PC-9 (cell line): ENCODE data around the gene QTRT2. TPM values are rescaled to one million over a fixed set of nuclear protein-coding genes. Genes with fewer than 3 reads are reported as not detected.

Experiments used
- Bru-seq: library from RNA; stranded (reverse); fragments of 400-500 nt; gene quantifications from one replicate; lab custom pipeline; 2021; lab: Mats Ljungman, UMichigan
- BruChase-seq, 2 experiments: library from RNA; stranded (reverse); fragments of 400-500 nt; gene quantifications; one replicate each; lab custom pipeline; 2021; lab: Mats Ljungman, UMichigan
- BruUV-seq: library from RNA; stranded (reverse); fragments of 400-500 nt; replicated peaks from 2 replicates; lab custom pipeline; 2021; lab: Mats Ljungman, UMichigan
- CTCF ChIA-PET: fragments of 300-600 bp; sonication (Branson Sonifier 250); formaldehyde crosslinking; loops from one replicate; lab custom pipeline; 2022; ENCODE audit warnings: antibody characterized with exemption; lab: Charles Lee
- POLR2A ChIA-PET: fragments of 300-600 bp; sonication (Branson Sonifier 250); formaldehyde crosslinking; loops from one replicate; lab custom pipeline; 2022; ENCODE audit warnings: antibody characterized with exemption; ENCODE audit not compliant: unreplicated experiment; lab: Charles Lee
- DNase-seq, 2 experiments: peaks; one replicate each; pipeline versions ENCODE4 v3.0.0 to v3.0.0-alpha.2; 2015 to 2022; ENCODE audit warnings: mixed read lengths in 1 of 2
- H2AFZ ChIP-seq: fragments of 200-600 bp; sonication (generic); 2 replicates; pipeline ENCODE4 v1.8.1; 2017; ENCODE audit warnings: antibody characterized with exemption
- H3F3A ChIP-seq: fragments of 200-600 bp; sonication (generic); 2 replicates; pipeline ENCODE4 v1.8.1; 2017; ENCODE audit warnings: antibody characterized with exemption, mild to moderate bottlenecking, low read depth; ENCODE audit not compliant: insufficient read depth
- H3K27ac ChIP-seq: fragments of 200-600 bp; sonication (generic); 2 replicates; pipeline ENCODE4 v1.6.1; 2016; ENCODE audit warnings: mixed run types
- H3K27me3 ChIP-seq: fragments of 200-600 bp; sonication (generic); 2 replicates; pipeline ENCODE4 v1.6.1; 2016; ENCODE audit warnings: low read depth, mixed run types; ENCODE audit not compliant: insufficient read depth
- H3K36me3 ChIP-seq: fragments of 200-600 bp; sonication (generic); 2 replicates; pipeline ENCODE4 v1.6.1; 2016; ENCODE audit warnings: low read depth, mixed run types
- H3K4me1 ChIP-seq: fragments of 200-600 bp; sonication (generic); replicated peaks from 2 replicates; pipeline ENCODE4 v1.6.1; 2016; ENCODE audit warnings: mixed run types; ENCODE audit not compliant: insufficient read depth
- H3K4me2 ChIP-seq: fragments of 200-600 bp; sonication (generic); 2 replicates; pipeline ENCODE4 v1.6.1; 2017; ENCODE audit warnings: mixed run types
- H3K4me3 ChIP-seq: fragments of 200-600 bp; sonication (generic); 2 replicates; pipeline ENCODE4 v1.6.1; 2016; ENCODE audit warnings: mixed run types
- H3K79me2 ChIP-seq: fragments of 200-600 bp; sonication (generic); 2 replicates; pipeline ENCODE4 v1.6.1; 2017; ENCODE audit warnings: low read depth, mixed run types
- H3K9me2 ChIP-seq: fragments of 200-600 bp; sonication (generic); 2 replicates; pipeline ENCODE4 v1.8.1; 2017; ENCODE audit warnings: mild to moderate bottlenecking; ENCODE audit not compliant: insufficient read depth
- H3K9me3 ChIP-seq: fragments of 200-600 bp; sonication (generic); 2 replicates; pipeline ENCODE4 v1.8.1; 2016; ENCODE audit warnings: low read depth; ENCODE audit not compliant: insufficient read depth
- H4K20me1 ChIP-seq: fragments of 200-600 bp; sonication (generic); 2 replicates; pipeline ENCODE4 v1.8.1; 2017; ENCODE audit not compliant: insufficient read depth
- EZH2 ChIP-seq: fragments of 200-600 bp; sonication (generic); IDR thresholded peaks from 2 replicates; pipeline ENCODE4 v1.8.0; 2017; ENCODE audit warnings: antibody characterized with exemption, low read depth
- intact Hi-C: fragments of 100-400 bp; cut with micrococcal nuclease; formaldehyde crosslinking; loops from one replicate; pipeline ENCODE4 v1.10.0; 2022; ENCODE audit not compliant: unreplicated experiment
- long read RNA-seq: library from polyadenylated mRNA; stranded (forward); transcript quantifications from one replicate; pipeline ENCODE4 v2.0.0, GENCODE V29; 2022
- total RNA-seq: library from RNA; stranded (reverse); gene quantifications from 2 replicates; pipeline ENCODE4 v1.2.3, GENCODE V29; 2021
- TF ChIP-seq, protein P1 (sequence below): fragments of 200-600 bp; sonication (generic); conservative IDR thresholded peaks from 2 replicates; pipeline ENCODE4 v1.6.1; 2017; ENCODE audit warnings: mixed run types, antibody characterized with exemption, mild to moderate bottlenecking, moderate library complexity

Gene QTRT2
- total RNA-seq (30.4 and 33.4 TPM in 2 replicates), Bru-seq, nascent RNA (percentile 91 among the genes with signal in this experiment), BruChase-seq, experiment 1, labeled RNA remaining after a 2-hour chase (percentile 84 among the genes with signal in this experiment), BruChase-seq, experiment 2, labeled RNA remaining after a 6-hour chase (percentile 74 among the genes with signal in this experiment)
- long read RNA-seq, full-length matches to known transcripts = 17 of 27 reads
- long read RNA-seq, partial matches to known transcripts = 1 of 27 reads
- long read RNA-seq, other reads (novel, unspliced or antisense) = 9 of 27 reads

DNA sequence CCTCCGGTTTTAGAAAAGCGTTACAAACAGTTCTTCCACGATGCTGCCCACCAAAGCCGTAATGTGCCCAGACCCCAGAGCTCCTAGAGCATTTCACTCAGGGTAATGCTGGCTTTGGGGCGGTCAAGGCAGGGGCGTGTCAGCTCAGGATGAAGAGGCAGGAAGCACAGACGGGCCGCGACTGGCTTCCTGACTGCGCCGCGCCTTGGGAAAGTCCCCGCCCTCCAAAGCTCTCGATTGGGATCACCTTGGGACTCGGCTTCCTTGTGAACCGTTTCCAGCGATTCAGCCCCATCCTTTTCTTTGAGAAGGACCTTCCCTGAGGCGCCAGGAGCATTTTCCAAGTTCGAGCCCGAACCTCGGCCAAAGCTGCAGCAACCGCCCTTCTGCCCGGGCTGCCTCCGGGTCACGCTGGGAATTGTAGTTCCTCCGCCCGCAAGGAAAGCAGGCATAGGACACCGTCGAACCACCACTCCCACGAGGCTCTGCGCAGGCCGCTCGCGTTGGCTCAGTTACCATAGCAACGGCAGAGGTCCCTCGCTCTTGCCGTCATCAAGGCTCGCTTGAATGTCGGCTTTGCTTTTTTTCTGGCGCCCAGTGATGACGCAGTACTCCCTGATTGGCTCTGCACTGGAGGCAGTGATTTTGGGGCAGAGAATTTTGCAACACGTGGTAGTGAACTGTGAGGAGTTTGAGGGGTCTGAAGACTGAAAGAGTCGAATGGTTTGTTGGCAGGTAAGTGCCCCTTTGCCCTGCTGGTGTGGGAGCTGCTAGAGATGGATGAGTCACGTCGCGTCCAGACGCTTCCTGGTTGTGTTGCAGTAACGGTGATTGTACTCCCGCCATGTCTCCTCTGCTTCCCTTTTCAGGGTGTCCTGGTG is at the start of gene QTRT2, which contains the start of gene CCDC191:
TSS of gene QTRT2 (plus strand) at position 608 of the 881 bp plus-strand sequence. CDS start 8,521 bp downstream, outside the sequence.
TSS of gene CCDC191 (minus strand) at position 397 of the 881 bp plus-strand sequence. CDS start at position 337, 60 bp downstream.
- intact Hi-C loops = loop anchor here (2.0 to 10.0 kb wide), 4 partner anchors 108 to 1738 kb away; partner anchors contain the start of genes ATP6V1A, NAA50 and ZDHHC23
- DNase-seq = peak; percentile 98
- H3K9me2 ChIP-seq = no peaks in the 10 kb centered on the region
- H3K4me3 ChIP-seq = peak within 1 kb of the TSS; percentile 85
- CTCF ChIA-PET = interaction anchor here (0.8 kb wide), 1 partner anchor 212 kb away, joined by 5 read pairs; no protein-coding TSS in a partner anchor
- H3K4me2 ChIP-seq = peak within 1 kb of the TSS; percentile 90
- H3K4me1 ChIP-seq = peaks cover 25% of the 10 kb centered on the region
- TF ChIP-seq, protein P1, sequence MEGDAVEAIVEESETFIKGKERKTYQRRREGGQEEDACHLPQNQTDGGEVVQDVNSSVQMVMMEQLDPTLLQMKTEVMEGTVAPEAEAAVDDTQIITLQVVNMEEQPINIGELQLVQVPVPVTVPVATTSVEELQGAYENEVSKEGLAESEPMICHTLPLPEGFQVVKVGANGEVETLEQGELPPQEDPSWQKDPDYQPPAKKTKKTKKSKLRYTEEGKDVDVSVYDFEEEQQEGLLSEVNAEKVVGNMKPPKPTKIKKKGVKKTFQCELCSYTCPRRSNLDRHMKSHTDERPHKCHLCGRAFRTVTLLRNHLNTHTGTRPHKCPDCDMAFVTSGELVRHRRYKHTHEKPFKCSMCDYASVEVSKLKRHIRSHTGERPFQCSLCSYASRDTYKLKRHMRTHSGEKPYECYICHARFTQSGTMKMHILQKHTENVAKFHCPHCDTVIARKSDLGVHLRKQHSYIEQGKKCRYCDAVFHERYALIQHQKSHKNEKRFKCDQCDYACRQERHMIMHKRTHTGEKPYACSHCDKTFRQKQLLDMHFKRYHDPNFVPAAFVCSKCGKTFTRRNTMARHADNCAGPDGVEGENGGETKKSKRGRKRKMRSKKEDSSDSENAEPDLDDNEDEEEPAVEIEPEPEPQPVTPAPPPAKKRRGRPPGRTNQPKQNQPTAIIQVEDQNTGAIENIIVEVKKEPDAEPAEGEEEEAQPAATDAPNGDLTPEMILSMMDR = no peak
- TF ChIP-seq EZH2 = no peak
- H2AFZ ChIP-seq = peak within 1 kb of the TSS; percentile 97
- peaks cover 4% of the 10 kb centered on the region; the same call in 1 of the 2 replicates for H4K20me1 ChIP-seq
- H3K36me3 ChIP-seq = no peaks in the 10 kb centered on the region
- peaks cover 56% of the 10 kb centered on the region for H3K79me2 ChIP-seq
- TSS peak; percentile 66 for BruUV-seq
- H3F3A ChIP-seq = peaks cover 4% of the 10 kb centered on the region; the same call in 1 of the 2 replicates
- POLR2A ChIA-PET = interaction anchor here (0.6 to 1.2 kb wide), 4 partner anchors 263 to 1665 kb away, joined by 3 to 6 read pairs (median 4); no protein-coding TSS in a partner anchor
- H3K27ac ChIP-seq = peak within 1 kb of the TSS; percentile 66
- no peaks in the 10 kb centered on the region for H3K27me3 ChIP-seq
- H3K9me3 ChIP-seq = no peaks in the 10 kb centered on the region

DNA sequence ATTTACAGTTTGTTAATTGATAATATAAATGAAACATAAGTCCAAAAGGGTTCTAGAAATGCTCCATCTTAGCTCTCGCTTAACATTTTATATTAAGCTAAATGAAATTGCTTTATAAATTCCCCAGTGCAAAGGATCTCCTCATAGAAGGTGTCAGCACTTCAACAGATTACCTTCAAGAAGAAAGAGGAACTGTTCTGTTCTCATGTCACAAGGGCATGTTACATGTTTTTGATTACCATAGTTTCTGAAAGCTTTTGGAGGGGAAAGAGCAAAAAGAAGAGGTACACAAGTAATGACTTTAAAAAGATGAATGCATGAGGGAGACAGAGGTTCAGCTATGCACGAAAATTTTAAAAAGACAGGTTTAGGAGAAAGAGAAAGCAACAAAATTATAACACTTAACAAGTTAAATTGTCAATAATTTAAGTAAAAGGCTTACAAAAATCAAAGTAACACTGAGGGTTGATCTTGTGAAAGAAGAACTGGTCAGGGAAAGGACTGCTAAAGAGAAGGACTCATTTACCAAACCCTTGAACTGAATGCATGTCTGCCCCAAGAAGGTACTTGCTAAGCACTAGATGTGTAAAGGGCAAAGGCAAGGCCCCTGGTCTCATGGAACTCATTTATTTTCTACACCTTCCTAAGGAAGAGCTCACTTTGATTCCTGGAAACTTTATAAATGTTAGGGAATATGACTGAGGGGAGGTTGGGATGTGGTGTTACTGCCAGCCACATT is 45.3 kb upstream of the QTRT2 start:
- DNase-seq = no peak
- Histone ChIP-seq H3K27ac (no peak overlapping the region), H3K4me3 (no peak overlapping the region), H3K79me2 (no peaks in the 10 kb centered on the region), H3K36me3 (no peaks in the 10 kb centered on the region), H3K9me2 (no peaks in the 10 kb centered on the region; the same call in 1 of the 2 replicates), H4K20me1 (no peaks in the 10 kb centered on the region), H2AFZ (no peak overlapping the region), H3K9me3 (0 out of 2 replicates have a peak, but pooled peaks cover 4% of the 10 kb centered on the region), H3K27me3 (no peaks in the 10 kb centered on the region), H3K4me1 (no peaks in the 10 kb centered on the region), H3F3A (no peaks in the 10 kb centered on the region), H3K4me2 (no peak overlapping the region)
- BruUV-seq = no TSS peak
- intact Hi-C loops = no loop called here
- POLR2A ChIA-PET = interaction anchor here (0.6 kb wide), 1 partner anchor 236 kb away, joined by 5 read pairs; no protein-coding TSS in a partner anchor
- CTCF ChIA-PET = no interaction called here
- no peak for TF ChIP-seq EZH2
- TF ChIP-seq, protein P1 = no peak
